Measurements from ENCODE around the gene SNTA1.

GRCh38 chr20:33423141-33423834 lies 20.3 kb downstream of the SNTA1 start:
- no peak for TF ChIP-seq POLR2A (IDR thresholded peaks at IDR 0.05)
- no peak for TF ChIP-seq CTCF (IDR thresholded peaks at IDR 0.05)

Measured in Peyer's patch (tissue), 4 donors.